GM06990 (cell line): ENCODE data around the gene FAM131A.

ENCODE experiments used
- DNase-seq: peaks from one replicate; pipeline ENCODE4 v3.0.0-alpha.2; 2011; ENCODE audit not compliant: insufficient read length; ENCODE audit errors: extremely low read depth
- H3K27me3 ChIP-seq: replicated peaks from 2 replicates; pipeline ENCODE4 v1.6.0; 2011; ENCODE audit warnings: low read length; ENCODE audit not compliant: control insufficient read depth, insufficient read depth
- H3K36me3 ChIP-seq: 2 replicates; pipeline ENCODE4 v1.5.1; 2011; ENCODE audit warnings: low read length; ENCODE audit not compliant: control insufficient read depth, insufficient read depth
- H3K4me3 ChIP-seq: replicated peaks from 2 replicates; pipeline ENCODE4 v1.5.1; 2011; ENCODE audit warnings: low read depth, mild to moderate bottlenecking, control low read depth, low read length
- TF ChIP-seq, protein P1 (sequence below): IDR thresholded peaks from 2 replicates; pipeline ENCODE4 v1.5.1; 2011; ENCODE audit warnings: low read length, control low read depth, mild to moderate bottlenecking, inconsistent platforms; ENCODE audit not compliant: insufficient read depth, poor library complexity, severe bottlenecking

Gene FAM131A

DNA sequence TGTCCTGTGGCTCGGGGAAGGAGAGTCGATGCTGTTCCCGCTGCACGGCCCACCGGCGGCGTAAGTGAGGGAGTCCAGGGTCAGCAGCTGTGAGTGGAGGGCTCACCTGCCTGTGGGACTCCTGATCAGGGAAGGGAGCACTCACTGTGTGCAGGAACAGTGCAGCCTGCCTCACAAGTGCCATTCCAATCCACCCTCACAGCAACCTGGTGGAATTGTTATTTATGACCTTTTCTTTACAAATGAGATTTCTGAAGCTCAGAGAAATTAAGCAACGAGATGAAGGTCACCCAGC, 51.5 kb downstream of the FAM131A start:
- TF ChIP-seq, protein P1, sequence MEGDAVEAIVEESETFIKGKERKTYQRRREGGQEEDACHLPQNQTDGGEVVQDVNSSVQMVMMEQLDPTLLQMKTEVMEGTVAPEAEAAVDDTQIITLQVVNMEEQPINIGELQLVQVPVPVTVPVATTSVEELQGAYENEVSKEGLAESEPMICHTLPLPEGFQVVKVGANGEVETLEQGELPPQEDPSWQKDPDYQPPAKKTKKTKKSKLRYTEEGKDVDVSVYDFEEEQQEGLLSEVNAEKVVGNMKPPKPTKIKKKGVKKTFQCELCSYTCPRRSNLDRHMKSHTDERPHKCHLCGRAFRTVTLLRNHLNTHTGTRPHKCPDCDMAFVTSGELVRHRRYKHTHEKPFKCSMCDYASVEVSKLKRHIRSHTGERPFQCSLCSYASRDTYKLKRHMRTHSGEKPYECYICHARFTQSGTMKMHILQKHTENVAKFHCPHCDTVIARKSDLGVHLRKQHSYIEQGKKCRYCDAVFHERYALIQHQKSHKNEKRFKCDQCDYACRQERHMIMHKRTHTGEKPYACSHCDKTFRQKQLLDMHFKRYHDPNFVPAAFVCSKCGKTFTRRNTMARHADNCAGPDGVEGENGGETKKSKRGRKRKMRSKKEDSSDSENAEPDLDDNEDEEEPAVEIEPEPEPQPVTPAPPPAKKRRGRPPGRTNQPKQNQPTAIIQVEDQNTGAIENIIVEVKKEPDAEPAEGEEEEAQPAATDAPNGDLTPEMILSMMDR = no peak
- DNase-seq = no peak
- Histone ChIP-seq H3K36me3 (no peaks in the 10 kb centered on the region), H3K4me3 (no peak overlapping the region), H3K27me3 (no peaks in the 10 kb centered on the region; the same call in 1 of the 2 replicates)

GRCh38 chr3:184389384-184389783, 52.0 kb downstream of the FAM131A start:
- no peak for DNase-seq
- Histone ChIP-seq H3K4me3 (no peak overlapping the region), H3K36me3 (no peaks in the 10 kb centered on the region), H3K27me3 (no peaks in the 10 kb centered on the region; the same call in 1 of the 2 replicates)
- TF ChIP-seq, protein P1 = no peak

DNA sequence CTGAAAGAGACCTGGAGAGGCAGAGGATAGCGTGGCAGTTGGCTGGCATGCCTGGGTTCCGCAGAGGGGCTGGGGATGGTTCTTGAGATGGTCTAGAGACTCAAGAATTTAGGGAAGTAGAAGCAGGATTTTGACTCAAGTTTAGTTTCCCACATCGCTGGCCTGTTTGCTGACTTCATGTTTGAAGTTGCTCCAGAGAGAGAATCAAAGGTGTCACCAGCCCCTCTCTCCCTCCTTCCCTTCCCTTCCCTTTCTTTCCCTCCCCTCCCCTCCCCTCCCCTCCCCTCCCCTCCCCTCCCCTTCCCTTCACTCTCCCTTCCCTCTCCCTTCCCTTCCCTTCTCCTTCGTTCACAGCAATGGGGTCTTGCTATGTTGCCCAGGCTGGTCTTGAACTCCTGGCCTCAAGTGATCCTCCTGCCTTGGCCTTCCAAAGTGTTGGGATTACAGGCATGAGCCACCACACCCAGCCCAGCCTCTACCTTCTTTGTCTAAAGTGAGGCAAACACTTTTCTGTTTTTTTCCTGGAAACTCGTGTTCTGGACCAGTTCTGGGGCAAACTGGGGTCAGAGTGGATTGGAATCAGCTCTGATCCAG, 52.6 kb downstream of the FAM131A start:
- no peaks in the 10 kb centered on the region for H3K36me3 ChIP-seq
- H3K27me3 ChIP-seq = no peaks in the 10 kb centered on the region; the same call in 1 of the 2 replicates
- H3K4me3 ChIP-seq = no peak overlapping the region
- TF ChIP-seq, protein P1 = no peak
- DNase-seq = no peak

GRCh38 chr3:184391266-184391665, 53.9 kb downstream of the FAM131A start:
- DNase-seq = no peak
- TF ChIP-seq, protein P1 = no peak
- H3K4me3 ChIP-seq = no peak overlapping the region
- H3K27me3 ChIP-seq = peaks cover 1% of the 10 kb centered on the region
- no peaks in the 10 kb centered on the region for H3K36me3 ChIP-seq

DNA sequence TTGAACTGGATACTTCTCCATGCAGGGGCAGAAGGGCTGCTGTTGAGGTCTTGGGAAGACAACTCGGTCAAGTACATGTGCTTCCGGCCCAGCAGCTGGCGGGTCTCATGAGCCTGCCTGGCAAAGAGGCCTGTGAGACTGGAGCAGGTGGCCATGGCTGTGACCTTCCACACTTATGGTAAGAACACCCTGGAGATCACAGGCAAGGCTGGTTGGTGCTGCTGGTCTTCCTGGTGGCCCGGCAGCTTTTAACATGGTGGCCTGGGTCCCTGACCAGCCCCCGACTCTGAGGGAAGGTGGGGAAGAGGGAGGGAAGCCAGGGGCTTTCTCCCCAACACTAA, 57.9 kb downstream of the FAM131A start:
- no peak overlapping the region for H3K4me3 ChIP-seq
- H3K36me3 ChIP-seq = no peaks in the 10 kb centered on the region
- peaks cover 1% of the 10 kb centered on the region for H3K27me3 ChIP-seq
- DNase-seq = no peak
- TF ChIP-seq, protein P1 = no peak
